ENCODE results near the gene LARP1B.
"Not testable (repeated sequence)": the region's sequence is repeated elsewhere in the genome, so short reads cannot be mapped to it uniquely, and the experiment has no call there.

DNA sequence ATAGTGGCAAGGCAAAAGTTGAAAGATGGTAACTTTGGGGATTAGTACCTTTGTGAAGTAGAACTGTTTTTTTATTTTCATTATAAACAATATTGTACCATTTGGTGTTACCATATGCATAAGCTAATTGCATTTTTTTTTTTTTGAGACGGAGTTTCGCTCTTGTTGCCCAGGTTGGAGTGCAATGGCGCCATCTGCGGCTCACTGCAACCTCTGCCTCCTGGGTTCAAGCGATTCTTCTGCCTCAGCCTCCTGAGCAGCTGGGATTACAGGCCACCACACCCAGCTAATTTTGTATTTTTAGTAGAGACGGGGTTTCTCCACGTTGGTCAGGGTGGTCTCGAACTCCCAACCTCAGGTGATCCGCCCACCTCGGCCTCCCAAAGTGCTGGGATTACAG lies 9.9 kb upstream of the LARP1B start:
- TF ChIP-seq POLR2A (IDR thresholded peaks at IDR 0.05; ENCODE audit: low read length); GATA1 (IDR thresholded peaks at IDR 0.05; ENCODE audit: low read depth, low read length): not testable (repeated sequence)

All from erythroblast (primary cell).